HL-60 (cell line): ENCODE measurements around the gene SH3BP2.
A peak's percentile ranks its signal among the peaks of the same experiment; 100 is the strongest.

Source experiments
- DNase-seq, 2 experiments: peaks; one replicate each; pipeline ENCODE4 v3.0.0-alpha.2; 2010 to 2020; ENCODE audit warnings: low read depth in 1 of 2, low spot score in 1 of 2
- H3K27ac ChIP-seq: fragments of 250-450 bp; sonication (Bioruptor Pico); replicated peaks from 2 replicates; pipeline ENCODE4 v1.5.1; 2020; ENCODE audit warnings: mild to moderate bottlenecking, moderate library complexity
- H3K27me3 ChIP-seq: fragments of 250-450 bp; sonication (Bioruptor Pico); 2 replicates; pipeline ENCODE4 v1.5.1; 2021; ENCODE audit warnings: mild to moderate bottlenecking, moderate library complexity; ENCODE audit not compliant: insufficient read depth, poor library complexity, severe bottlenecking
- H3K4me3 ChIP-seq: replicated peaks from 2 replicates; pipeline ENCODE4 v1.5.1; 2011; ENCODE audit warnings: mild to moderate bottlenecking, control low read depth, low read length; ENCODE audit not compliant: insufficient read depth
- CTCF ChIP-seq: IDR thresholded peaks from one replicate; pipeline ENCODE4 v1.5.1; 2011; ENCODE audit warnings: low read length, control low read depth, inconsistent platforms; ENCODE audit not compliant: insufficient read depth
- GABPA ChIP-seq: IDR thresholded peaks from 2 replicates; pipeline ENCODE4 v1.6.1; 2012; ENCODE audit warnings: low read depth
- POLR2AphosphoS5 ChIP-seq: IDR thresholded peaks from 2 replicates; pipeline ENCODE4 v1.6.1; 2012; ENCODE audit warnings: low read depth
- REST ChIP-seq: IDR thresholded peaks from 2 replicates; pipeline ENCODE4 v1.6.1; 2012; ENCODE audit warnings: low read depth; ENCODE audit not compliant: insufficient replicate concordance
- SPI1 ChIP-seq: IDR thresholded peaks from 2 replicates; pipeline ENCODE4 v1.6.1; 2012; ENCODE audit warnings: low read depth, mild to moderate bottlenecking, borderline replicate concordance

Gene SH3BP2

DNA sequence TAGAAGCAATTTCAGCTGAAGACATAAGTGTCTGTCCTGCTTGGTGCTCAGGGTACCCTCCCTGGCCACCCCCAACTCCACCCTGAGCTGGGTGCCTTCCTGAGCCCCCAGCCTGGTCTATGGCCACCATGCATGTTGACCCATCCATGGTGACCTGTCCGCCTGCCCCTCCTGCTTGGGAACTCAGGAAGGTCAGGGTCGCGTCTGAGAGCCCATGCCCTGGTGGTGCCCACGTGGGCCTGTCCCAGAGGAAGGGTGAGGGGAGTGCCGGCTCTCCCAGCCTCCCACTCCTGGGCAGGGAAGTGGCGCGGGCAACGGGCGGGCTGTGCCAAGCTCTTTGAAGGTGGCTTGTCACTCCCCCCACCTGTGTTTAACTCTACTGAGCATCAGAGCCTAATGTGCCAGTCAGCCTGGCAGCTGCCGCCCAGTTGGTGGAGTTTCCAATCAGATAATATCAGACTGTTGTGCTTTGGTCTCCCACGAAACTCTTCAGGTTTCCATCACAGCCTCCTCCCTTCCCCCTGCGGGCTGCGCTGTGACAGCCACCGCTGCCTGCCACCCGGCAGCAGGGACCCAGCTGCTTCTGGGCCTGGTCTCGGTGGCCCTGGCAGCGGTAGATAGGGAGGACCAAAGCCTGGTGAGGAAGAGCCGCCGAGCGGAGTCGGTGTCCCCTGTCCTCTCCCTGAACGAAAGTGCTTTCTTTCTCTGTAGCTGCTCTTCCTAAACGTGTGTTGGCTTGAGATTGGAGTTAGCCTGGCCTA is 4.8 kb downstream of the SH3BP2 start:
- H3K4me3 ChIP-seq, result 0 out of 2 replicates have a peak overlapping the region, but pooled peaks have one; percentile 1
- peak overlapping the region; percentile 90 for H3K27ac ChIP-seq
- DNase-seq, result peak in 1 of 2 experiments; percentile 48
- H3K27me3 ChIP-seq, result no peaks in the 10 kb centered on the region
- TF ChIP-seq CTCF (no peak), POLR2AphosphoS5 (peak; percentile 23; the same call in 1 of the 2 replicates), SPI1 (no peak)

DNA sequence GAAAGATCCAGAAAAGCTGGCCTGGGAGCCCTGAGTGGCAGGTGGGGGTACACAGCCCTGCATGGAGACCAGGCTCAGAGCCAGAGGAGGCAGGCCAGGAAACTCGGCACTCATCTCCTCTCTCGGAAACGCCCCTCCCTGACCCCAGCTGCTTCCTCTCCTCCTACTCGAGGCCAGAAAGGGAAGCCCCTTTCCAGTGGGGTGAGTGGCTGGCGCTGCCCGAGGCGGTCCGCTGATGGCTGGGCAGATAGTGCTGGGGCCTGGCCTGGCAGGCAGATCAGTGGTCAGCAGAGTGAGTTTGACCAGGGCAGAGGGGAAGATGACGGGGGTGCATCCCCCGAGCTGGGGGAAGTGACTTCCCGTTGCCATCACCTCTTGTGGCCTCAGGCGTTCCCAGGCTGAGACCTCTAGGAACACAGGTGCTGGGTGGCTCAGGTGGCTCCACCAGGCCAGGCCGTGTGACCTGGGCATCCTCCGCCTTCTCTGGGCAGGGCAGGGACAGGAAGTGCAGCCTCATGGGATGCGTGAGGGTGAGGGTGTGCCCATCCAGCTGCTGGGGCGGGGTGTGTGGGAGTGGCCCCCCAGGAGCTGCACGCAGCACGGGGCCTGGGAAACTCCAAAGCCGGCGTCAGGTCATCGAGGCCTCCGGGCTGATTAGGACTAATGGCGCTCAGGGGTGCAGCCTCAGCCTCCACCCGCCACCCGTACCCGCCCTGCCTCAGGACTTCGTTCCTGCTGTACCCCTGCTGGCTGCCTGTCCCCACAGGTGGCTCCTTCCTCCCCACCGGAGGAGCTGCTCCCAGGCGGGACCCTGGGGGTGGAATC is 5.7 kb downstream of the SH3BP2 start:
- peak; percentile 44; the same call in 1 of the 2 replicates for TF ChIP-seq SPI1
- TF ChIP-seq POLR2AphosphoS5, result no peak; the same call in 1 of the 2 replicates
- Histone ChIP-seq H3K27ac (peak overlapping the region; percentile 90), H3K4me3 (peak overlapping the region; percentile 34), H3K27me3 (no peaks in the 10 kb centered on the region)
- peak in 1 of 2 experiments; percentile 84 for DNase-seq

DNA sequence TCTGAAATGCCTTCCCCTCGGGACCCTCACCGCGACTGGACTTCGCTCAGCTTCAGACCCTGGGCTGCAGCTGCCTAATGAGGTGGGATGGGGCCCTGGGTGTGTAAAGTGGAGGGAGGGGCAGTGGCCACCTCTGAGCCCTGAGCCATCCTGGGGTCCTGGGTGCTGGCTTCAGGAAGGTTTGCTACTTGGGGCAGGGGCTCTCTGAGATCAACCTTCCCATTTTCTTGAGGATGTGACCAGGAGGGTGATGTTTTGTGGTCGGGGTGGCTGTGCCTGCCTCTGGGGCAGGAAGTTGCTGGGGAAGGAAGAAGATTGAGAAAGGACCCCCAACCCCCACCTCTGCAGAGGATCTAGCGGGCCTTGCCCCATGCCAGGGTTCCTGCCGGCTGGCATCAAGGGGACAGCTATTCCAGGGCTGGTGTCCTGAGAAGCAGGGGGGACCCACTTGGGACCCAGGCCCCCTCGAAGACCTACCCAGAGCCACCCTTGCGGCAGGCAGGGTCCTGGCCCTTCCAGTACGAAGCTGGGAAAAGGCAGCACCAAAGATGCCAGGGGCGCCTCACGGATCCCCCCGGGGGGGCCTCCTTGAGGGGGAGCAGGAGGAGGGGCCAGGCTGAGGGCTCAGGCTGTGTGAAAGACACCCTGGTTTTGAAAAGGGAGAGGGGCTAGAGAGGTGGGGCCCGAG is 6.5 kb downstream of the SH3BP2 start:
- Histone ChIP-seq H3K27me3 (no peaks in the 10 kb centered on the region), H3K27ac (peak overlapping the region; percentile 90), H3K4me3 (peak overlapping the region; percentile 34)
- DNase-seq, result peak in 1 of 2 experiments; percentile 90
- TF ChIP-seq POLR2AphosphoS5 (no peak), SPI1 (peak; percentile 49; the same call in 1 of the 2 replicates), GABPA (peak; percentile 43; the same call in 1 of the 2 replicates), REST (no peak), CTCF (no peak)

DNA sequence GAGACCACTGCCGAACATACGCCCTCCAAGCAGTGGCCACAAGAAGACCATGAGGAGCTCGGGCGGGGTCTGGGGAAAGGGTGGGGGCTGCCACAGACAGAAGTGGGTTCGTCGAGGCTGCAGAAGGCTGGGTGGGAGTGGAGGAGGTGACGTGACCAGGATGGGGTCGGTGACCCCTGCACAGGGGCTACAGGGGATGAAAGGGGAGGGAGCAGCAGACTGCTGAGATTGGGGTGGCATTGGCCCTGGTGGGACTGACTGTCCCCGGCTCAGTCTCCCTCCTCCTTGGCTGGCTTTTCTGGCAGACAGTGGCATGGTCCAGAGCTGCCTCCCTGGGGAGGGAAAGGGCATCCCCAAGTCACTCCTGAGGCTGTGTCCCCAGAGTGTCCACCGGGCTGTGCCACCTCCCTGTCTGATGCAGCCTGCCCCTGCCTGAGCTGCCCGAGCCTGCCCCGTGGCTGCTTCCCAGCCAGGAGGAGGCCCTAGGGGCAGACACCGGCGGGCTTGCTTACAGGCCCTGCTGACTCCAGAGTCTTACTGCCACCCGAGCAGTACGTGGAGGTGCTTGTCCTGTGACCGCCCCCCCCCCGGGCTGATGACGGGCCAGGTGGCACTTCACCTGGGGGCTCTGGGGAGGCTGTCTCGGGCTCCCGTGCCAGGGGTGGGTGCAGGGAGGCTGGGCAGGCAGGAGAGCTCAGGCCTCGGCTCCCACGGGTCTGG is 7.2 kb downstream of the SH3BP2 start:
- no peak for TF ChIP-seq CTCF
- no peak; the same call in 1 of the 2 replicates for TF ChIP-seq POLR2AphosphoS5
- TF ChIP-seq GABPA, result no peak
- no peak for TF ChIP-seq SPI1
- no peak for TF ChIP-seq REST
- Histone ChIP-seq H3K27ac (peak overlapping the region; percentile 90), H3K27me3 (no peaks in the 10 kb centered on the region), H3K4me3 (peak overlapping the region; percentile 34)
- DNase-seq, result peak; percentile 17 to 47
